CD4-positive, alpha-beta T cell treated with Interleukin-6 at 100 ng/mL for 8 hours (primary cell): ENCODE data around the gene BGN.

ENCODE experiments used
- DNase-seq: peaks from one replicate; pipeline ENCODE4 v3.0.0-alpha.2; 2020; ENCODE audit warnings: mixed read lengths, low spot score

The BGN gene

GRCh38 chrX:153482376-153483015 is 12.3 kb upstream of the BGN start:
- no peak for DNase-seq

- no peak for DNase-seq
These were observed 9.2 kb upstream of the BGN start for GRCh38 chrX:153485396-153486080.

- no peak for DNase-seq
These were observed 8.6 kb upstream of the BGN start for GRCh38 chrX:153486171-153486570.

- no peak for DNase-seq
These were observed 7.1 kb upstream of the BGN start for GRCh38 chrX:153487590-153488071.

- DNase-seq, result no peak
These were observed 6.4 kb upstream of the BGN start for GRCh38 chrX:153488231-153488914.

GRCh38 chrX:153490217-153490930 is 4.4 kb upstream of the BGN start:
- no peak for DNase-seq

GRCh38 chrX:153491351-153491914 is 3.3 kb upstream of the BGN start:
- DNase-seq, result no peak

GRCh38 chrX:153491918-153492317 is 2.9 kb upstream of the BGN start:
- no peak for DNase-seq

GRCh38 chrX:153492543-153492942 is 2.2 kb upstream of the BGN start:
- DNase-seq, result no peak

GRCh38 chrX:153493085-153493484 is 1.7 kb upstream of the BGN start:
- DNase-seq, result no peak

- DNase-seq, result no peak
These were observed 719 bp upstream of the BGN start for GRCh38 chrX:153494061-153494460.

GRCh38 chrX:153495362-153495751 is 577 bp downstream of the BGN start:
- no peak for DNase-seq

- no peak for DNase-seq
These were observed 1.3 kb downstream of the BGN start for GRCh38 chrX:153495903-153496589.

- DNase-seq, result no peak
These were observed 1.8 kb downstream of the BGN start for GRCh38 chrX:153496590-153496959.

- DNase-seq, result no peak
These were observed 3.7 kb downstream of the BGN start for GRCh38 chrX:153498453-153498852.

- DNase-seq, result no peak
These were observed 4.6 kb downstream of the BGN start for GRCh38 chrX:153499341-153499740.

GRCh38 chrX:153499876-153500275 is 5.1 kb downstream of the BGN start:
- DNase-seq, result no peak

- no peak for DNase-seq
These were observed 6.0 kb downstream of the BGN start for GRCh38 chrX:153500676-153501280.

- no peak for DNase-seq
These were observed 6.8 kb downstream of the BGN start for GRCh38 chrX:153501530-153501929.

- no peak for DNase-seq
These were observed 7.4 kb downstream of the BGN start for GRCh38 chrX:153502131-153502530.

- no peak for DNase-seq
These were observed 8.0 kb downstream of the BGN start for GRCh38 chrX:153502796-153503195.
